H1 (cell line): ENCODE measurements around the gene GMCL2. TPM values are rescaled to one million over a fixed set of nuclear protein-coding genes. Genes with fewer than 3 reads are reported as not detected.

ENCODE experiments used
- CTCF ChIA-PET: fragments of 300-600 bp; sonication (Branson Sonifier 250); formaldehyde crosslinking; loops from one replicate; lab custom pipeline; 2021; ENCODE audit not compliant: partially characterized antibody; lab: Charles Lee
- POLR2A ChIA-PET: fragments of 300-600 bp; sonication (Branson Sonifier 250); formaldehyde crosslinking; loops from one replicate; lab custom pipeline; 2021; ENCODE audit warnings: inconsistent platforms; ENCODE audit not compliant: partially characterized antibody; lab: Charles Lee
- DNase-seq, 2 experiments: peaks; one replicate each; pipeline versions ENCODE4 v3.0.0 to v3.0.0-alpha.2; 2010 to 2022; ENCODE audit warnings: low spot score in 2 of 2, low read depth in 1 of 2, mixed read lengths in 1 of 2
- FAIRE-seq: peaks from 2 replicates; lab custom pipeline; 2011; peaks lifted over from hg19 to GRCh38; lab: Jason Lieb, UNC
- H2AFZ ChIP-seq: 2 replicates; pipeline ENCODE4 v1.8.1; 2012; ENCODE audit warnings: low read length, inconsistent platforms
- H2AK5ac ChIP-seq: 2 replicates; pipeline ENCODE4 v1.6.1; 2013; ENCODE audit warnings: low read depth, low read length
- H2BK120ac ChIP-seq: replicated peaks from 2 replicates; pipeline ENCODE3; 2013; ENCODE audit warnings: low read depth, low read length, inconsistent platforms
- H2BK12ac ChIP-seq: 2 replicates; pipeline ENCODE4 v1.6.1; 2013; ENCODE audit warnings: low read depth, low read length
- H2BK15ac ChIP-seq: 2 replicates; pipeline ENCODE4 v1.6.1; 2013; ENCODE audit warnings: low read length
- H2BK20ac ChIP-seq: 2 replicates; pipeline ENCODE4 v1.6.1; 2013; ENCODE audit warnings: low read length
- H2BK5ac ChIP-seq: 2 replicates; pipeline ENCODE4 v1.6.1; 2013; ENCODE audit warnings: low read depth, low read length
- H3K14ac ChIP-seq: 2 replicates; pipeline ENCODE4 v1.6.1; 2013; ENCODE audit warnings: inconsistent platforms; ENCODE audit not compliant: insufficient read length
- H3K18ac ChIP-seq: 2 replicates; pipeline ENCODE4 v1.6.1; 2013; ENCODE audit warnings: low read length; ENCODE audit errors: extremely low read depth
- H3K23ac ChIP-seq: 2 replicates; pipeline ENCODE4 v1.6.1; 2013; ENCODE audit warnings: inconsistent platforms; ENCODE audit not compliant: insufficient read length
- H3K23me2 ChIP-seq: 2 replicates; pipeline ENCODE4 v1.6.1; 2013; ENCODE audit warnings: low read depth, low read length
- H3K27ac ChIP-seq: 2 replicates; pipeline ENCODE4 v1.6.1; 2011; ENCODE audit warnings: low read depth, low read length, inconsistent platforms
- H3K27me3 ChIP-seq, 4 experiments: replicated peaks in 1 of 4; 1 replicate in 1 of 4; 2 replicates in 3 of 4; pipeline versions ENCODE4 v1.6.1 to v1.8.1; 2011 to 2013; ENCODE audit warnings: low read length in 3 of 4, mild to moderate bottlenecking in 3 of 4, inconsistent platforms in 2 of 4, mixed read lengths in 2 of 4, moderate library complexity in 1 of 4; ENCODE audit not compliant: control insufficient read depth in 3 of 4, insufficient read depth in 3 of 4; ENCODE audit errors: extremely low read depth in 1 of 4
- H3K36me3 ChIP-seq, 4 experiments: 2 replicates each; pipeline versions ENCODE4 v1.6.1 to v1.8.1; 2011 to 2013; ENCODE audit warnings: mild to moderate bottlenecking in 4 of 4, low read length in 3 of 4, moderate library complexity in 2 of 4, control low read depth in 1 of 4, inconsistent platforms in 1 of 4; ENCODE audit not compliant: insufficient read depth in 4 of 4, control insufficient read depth in 2 of 4
- H3K4ac ChIP-seq: replicated peaks from 2 replicates; pipeline ENCODE3; 2013; ENCODE audit warnings: low read length, low read depth, mixed read lengths, inconsistent platforms; ENCODE audit not compliant: insufficient read length
- H3K4me1 ChIP-seq, 4 experiments: replicated peaks in 1 of 4; 1 replicate in 1 of 4; 2 replicates in 3 of 4; pipeline versions ENCODE4 v1.6.1 to v1.8.1; 2011 to 2013; ENCODE audit warnings: low read length in 3 of 4, inconsistent platforms in 2 of 4, mixed read lengths in 1 of 4; ENCODE audit not compliant: insufficient read depth in 4 of 4, control insufficient read depth in 3 of 4
- H3K4me2 ChIP-seq, 2 experiments: 2 replicates each; pipeline versions ENCODE4 v1.6.1 to v1.8.1; 2011 to 2013; ENCODE audit warnings: low read depth in 2 of 2, low read length in 2 of 2, control low read depth in 1 of 2, inconsistent platforms in 1 of 2, mild to moderate bottlenecking in 1 of 2; ENCODE audit not compliant: insufficient read depth in 1 of 2
- H3K4me3 ChIP-seq, 4 experiments: fragments of 200-600, 300-600 bp in 1 of 4; sonication (generic), shearing (Covaris generic), sonication (Bioruptor Twin) in 1 of 4; 2 replicates each; pipeline versions ENCODE4 v1.5.1 to v1.8.1; 2011 to 2016; ENCODE audit warnings: low read length in 4 of 4, low read depth in 3 of 4, control low read depth in 2 of 4, inconsistent platforms in 2 of 4, mild to moderate bottlenecking in 2 of 4, mixed read lengths in 1 of 4, moderate library complexity in 1 of 4; ENCODE audit not compliant: insufficient read depth in 2 of 4; ENCODE audit errors: extremely low read depth in 1 of 4
- H3K56ac ChIP-seq: replicated peaks from 2 replicates; pipeline ENCODE3; 2013; ENCODE audit warnings: low read depth, mild to moderate bottlenecking, mixed read lengths, low read length, inconsistent platforms; ENCODE audit not compliant: insufficient read length
- H3K79me1 ChIP-seq: 2 replicates; pipeline ENCODE4 v1.6.1; 2013; ENCODE audit warnings: low read depth, low read length, control low read depth
- H3K79me2 ChIP-seq, 2 experiments: 2 replicates each; pipeline versions ENCODE4 v1.6.1 to v1.8.1; 2012 to 2013; ENCODE audit warnings: low read length in 2 of 2, mild to moderate bottlenecking in 2 of 2, inconsistent platforms in 1 of 2; ENCODE audit not compliant: insufficient read depth in 2 of 2, control insufficient read depth in 1 of 2
- H3K9ac ChIP-seq, 4 experiments: replicated peaks in 1 of 4; 1 replicate in 1 of 4; 2 replicates in 3 of 4; pipeline versions ENCODE4 v1.6.1 to v1.8.1; 2011 to 2013; ENCODE audit warnings: low read depth in 3 of 4, low read length in 3 of 4, control low read depth in 2 of 4, mild to moderate bottlenecking in 2 of 4, moderate library complexity in 2 of 4, inconsistent platforms in 1 of 4; ENCODE audit errors: extremely low read depth in 1 of 4
- H3K9me3 ChIP-seq, 2 experiments: 2 replicates each; pipeline versions ENCODE4 v1.6.1 to v1.8.1; 2012 to 2013; ENCODE audit warnings: mild to moderate bottlenecking in 2 of 2, moderate library complexity in 2 of 2, control low read depth in 1 of 2, inconsistent platforms in 1 of 2, low read depth in 1 of 2, low read length in 1 of 2, mixed read lengths in 1 of 2; ENCODE audit not compliant: insufficient read depth in 2 of 2
- H4K20me1 ChIP-seq, 2 experiments: replicated peaks in 1 of 2; 2 replicates each; pipeline versions ENCODE3 to v1.8.1; 2011 to 2013; ENCODE audit warnings: inconsistent platforms in 2 of 2, low read length in 2 of 2, mild to moderate bottlenecking in 1 of 2; ENCODE audit not compliant: insufficient read depth in 2 of 2, control insufficient read depth in 1 of 2
- H4K5ac ChIP-seq: 2 replicates; pipeline ENCODE4 v1.6.1; 2013; ENCODE audit warnings: low read length, low read depth, mixed read lengths, inconsistent platforms; ENCODE audit not compliant: insufficient read length
- H4K8ac ChIP-seq: 2 replicates; pipeline ENCODE4 v1.8.0; 2013; ENCODE audit warnings: mild to moderate bottlenecking, moderate library complexity, low read length, inconsistent platforms; ENCODE audit not compliant: insufficient read depth; ENCODE audit errors: extremely low read depth
- H4K91ac ChIP-seq: replicated peaks from 2 replicates; pipeline ENCODE3; 2013; ENCODE audit warnings: low read length, mixed read lengths, inconsistent platforms; ENCODE audit not compliant: insufficient read length
- CBX5 ChIP-seq: fragments of 300-800, 300-1000 bp; sonication (generic); IDR thresholded peaks from 2 replicates; pipeline ENCODE4 v1.7.1; 2016; ENCODE audit warnings: antibody characterized with exemption, low read length, low read depth
- CREB1 ChIP-seq: IDR thresholded peaks from 2 replicates; pipeline ENCODE4 v1.6.1; 2012; ENCODE audit warnings: inconsistent platforms
- GABPA ChIP-seq: IDR thresholded peaks from 2 replicates; pipeline ENCODE4 v1.6.1; 2011; ENCODE audit warnings: mild to moderate bottlenecking, low read length, moderate library complexity, borderline replicate concordance; ENCODE audit not compliant: insufficient read depth
- POLR2A ChIP-seq, 2 experiments: IDR thresholded peaks; 1 replicate in 1 of 2; 2 replicates in 1 of 2; pipeline ENCODE4 v1.6.1; 2011; ENCODE audit warnings: low read depth in 2 of 2, low read length in 2 of 2, mild to moderate bottlenecking in 2 of 2; ENCODE audit errors: control extremely low read depth in 1 of 2
- SIN3A ChIP-seq, 2 experiments: IDR thresholded peaks in 1 of 2; conservative IDR thresholded peaks in 1 of 2; 2 replicates each; pipeline ENCODE4 v1.6.1; 2011 to 2012; ENCODE audit warnings: low read length in 2 of 2, improper control_type of control experiment in 1 of 2, low read depth in 1 of 2, mild to moderate bottlenecking in 1 of 2
- TAF1 ChIP-seq: IDR thresholded peaks from 2 replicates; pipeline ENCODE4 v1.6.1; 2011; ENCODE audit warnings: mild to moderate bottlenecking, low read depth, low read length
- YY1 ChIP-seq: IDR thresholded peaks from 2 replicates; pipeline ENCODE4 v1.6.1; 2011; ENCODE audit warnings: low read depth, mild to moderate bottlenecking, low read length
- WGBS, 2 experiments: shearing (Covaris generic) in 1 of 2; methylation state at CpG; one replicate each; pipeline versions ENCODE4 v1.1.6 to v1.1.7; 2013 to 2015; ENCODE audit warnings: low lambda C conversion rate in 2 of 2, mixed read lengths in 2 of 2, inconsistent platforms in 1 of 2, low coverage in 1 of 2, missing lambda C conversion rate in 1 of 2; ENCODE audit not compliant: insufficient replicate concordance in 2 of 2, insufficient coverage in 1 of 2, insufficient read length in 1 of 2; ENCODE audit errors: extremely low coverage in 1 of 2, missing lambda C conversion rate in 1 of 2; 5-methylcytosine and 5-hydroxymethylcytosine counted together
- polyA plus RNA-seq, 7 experiments: library from polyadenylated mRNA; depleted of rRNA in 3 of 7; stranded (reverse) in 5 of 7; unstranded in 2 of 7; fragments of >200 nt in 5 of 7; fragments of 200-250 nt in 2 of 7; gene quantifications; 1 replicate in 5 of 7; 2 replicates in 1 of 7; 4 replicates in 1 of 7; pipeline versions ENCODE4 v1.2.1 to v1.2.3, GENCODE V29; 2011 to 2013; ENCODE audit warnings: missing spikeins in 2 of 7, mixed read lengths in 2 of 7
- total RNA-seq: library from RNA; stranded (reverse); fragmentation: NEBNext Ultra II Directional; extraction: Animal tissue kit (Norgen Biotek cat#: 25700); gene quantifications from 2 replicates; pipeline ENCODE4 v1.2.1, GENCODE V29; 2021
- TF ChIP-seq, protein P1 (sequence below), 3 experiments: IDR thresholded peaks; 1 replicate in 2 of 3; 2 replicates in 1 of 3; pipeline versions ENCODE4 v1.5.1 to v1.6.1; 2011; ENCODE audit warnings: low read length in 3 of 3, mild to moderate bottlenecking in 3 of 3, inconsistent platforms in 2 of 3, low read depth in 1 of 3, moderate library complexity in 1 of 3; ENCODE audit not compliant: insufficient read depth in 1 of 3; ENCODE audit errors: control extremely low read depth in 1 of 3

GMCL2 gene
- total and polyA plus RNA-seq, 2 of the 8 experiments (the other 6 are each of a cell fraction or from before 2014, with no cell fraction given) = 0.13 TPM; not detected in 1

DNA sequence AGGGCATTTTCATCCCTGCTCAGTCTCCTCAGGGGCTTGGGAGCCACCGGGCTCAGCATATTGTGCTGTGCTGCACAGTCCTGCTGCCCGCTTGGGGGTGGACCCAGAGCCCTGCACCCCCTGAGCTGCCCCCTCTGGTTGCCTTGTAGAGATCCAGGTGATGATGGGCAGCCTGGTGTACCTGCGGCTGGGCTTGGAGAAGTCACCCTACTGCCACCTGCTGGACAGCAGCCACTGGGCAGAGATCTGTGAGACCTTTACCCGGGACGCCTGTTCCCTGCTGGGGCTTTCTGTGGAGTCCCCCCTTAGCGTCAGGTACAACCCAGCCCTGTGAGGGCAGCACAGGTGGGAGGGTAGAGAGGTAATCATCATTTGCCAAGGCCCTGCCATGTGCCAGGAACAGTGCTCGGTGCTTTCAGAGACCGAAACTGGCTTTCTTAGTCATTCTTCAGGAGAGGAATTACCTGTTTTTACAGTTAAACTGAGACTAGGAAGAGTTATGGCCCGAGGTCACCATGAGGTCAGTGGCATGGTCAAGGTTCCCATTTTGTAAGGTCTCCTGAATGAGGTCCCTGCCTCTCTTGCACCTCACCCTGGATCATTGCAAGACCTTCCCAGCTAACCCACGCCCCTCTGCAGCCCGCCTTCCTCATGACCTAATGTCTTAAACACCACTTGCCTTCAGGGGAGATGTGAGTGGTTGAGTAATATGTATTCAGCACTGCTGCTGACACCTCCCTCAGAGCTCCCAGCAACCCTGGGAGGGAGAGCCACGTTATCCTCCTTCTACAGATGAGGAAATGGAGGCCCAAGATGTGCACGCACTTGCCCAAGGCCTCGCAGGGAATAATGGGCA, 41.0 kb downstream of the GMCL2 start:
- no peak overlapping the region for H2BK5ac ChIP-seq
- H3K23me2 ChIP-seq = no peaks in the 10 kb centered on the region
- H3K27ac ChIP-seq = no peak overlapping the region
- no peak overlapping the region for H3K14ac ChIP-seq
- no peak overlapping the region for H2AFZ ChIP-seq
- no peak overlapping the region for H4K8ac ChIP-seq
- peaks cover 0 to 2% (median 0%) of the 10 kb centered on the region in 4 experiments; a peak in 3 of 7 replicates for H3K4me1 ChIP-seq
- H3K56ac ChIP-seq = no peak overlapping the region
- no peak overlapping the region for H2BK12ac ChIP-seq
- ChIA-PET CTCF (interaction anchor here (0.8 to 24.6 kb wide), 17 partner anchors 11 to 161 kb away, joined by 3 to 515 read pairs (median 7); partner anchors contain the start of gene RMND5B), POLR2A (interaction anchor here (0.9 to 40.7 kb wide), 12 partner anchors 11 to 155 kb away, joined by 3 to 1250 read pairs (median 4); partner anchors contain the start of genes N4BP3 and RMND5B)
- no peak overlapping the region for H3K18ac ChIP-seq
- no peaks in the 10 kb centered on the region for H3K9me3 ChIP-seq
- no peak overlapping the region for H2BK120ac ChIP-seq
- H2AK5ac ChIP-seq = no peak overlapping the region
- H3K4me2 ChIP-seq = no peak overlapping the region
- WGBS, 2 experiments = 72% methylated on average over 14 of the region's 14 CpGs; no CpG with 5 or more reads in 1 of the 2 experiments
- no peaks in the 10 kb centered on the region for H3K79me2 ChIP-seq
- no peak overlapping the region for H3K4me3 ChIP-seq
- FAIRE-seq (peak; percentile 82), DNase-seq (peak; percentile 71 to 89)
- peaks cover 47 to 87% (median 72%) of the 10 kb centered on the region in 4 experiments for H3K36me3 ChIP-seq
- no peaks in the 10 kb centered on the region; the same call in 1 of the 2 replicates for H3K79me1 ChIP-seq
- H3K27me3 ChIP-seq = no peaks in the 10 kb centered on the region
- peaks cover 18 to 21% of the 10 kb centered on the region in 2 experiments for H4K20me1 ChIP-seq
- no peak overlapping the region for H2BK20ac ChIP-seq
- H3K9ac ChIP-seq = no peak overlapping the region
- no peak overlapping the region for H3K4ac ChIP-seq
- H3K23ac ChIP-seq = no peak overlapping the region
- H4K91ac ChIP-seq = no peak overlapping the region
- no peak overlapping the region for H4K5ac ChIP-seq
- no peak overlapping the region for H2BK15ac ChIP-seq
- TF ChIP-seq POLR2A (IDR thresholded peaks at IDR 0.05; ENCODE audit: control extremely low read depth in 1 of 2, low read depth in 2 of 2, low read length in 2 of 2) (peak in 1 of 2 experiments; percentile 43; a peak in 1 of 3 replicates), CBX5 (no peak), CREB1 (0 out of 2 replicates have a peak, but pooled peaks have one; percentile 29), TAF1 (no peak), SIN3A (conservative IDR thresholded peaks at IDR 0.05 in 1 of 2, IDR thresholded peaks at IDR 0.05 in 1 of 2; ENCODE audit: low read depth in 1 of 2, low read length in 2 of 2) (peak in 1 of 2 experiments; percentile 79; a peak in 1 of 4 replicates), GABPA (peak; percentile 38; the same call in 1 of the 2 replicates), YY1 (0 out of 2 replicates have a peak, but pooled peaks have one; percentile 34)
- TF ChIP-seq, protein P1, sequence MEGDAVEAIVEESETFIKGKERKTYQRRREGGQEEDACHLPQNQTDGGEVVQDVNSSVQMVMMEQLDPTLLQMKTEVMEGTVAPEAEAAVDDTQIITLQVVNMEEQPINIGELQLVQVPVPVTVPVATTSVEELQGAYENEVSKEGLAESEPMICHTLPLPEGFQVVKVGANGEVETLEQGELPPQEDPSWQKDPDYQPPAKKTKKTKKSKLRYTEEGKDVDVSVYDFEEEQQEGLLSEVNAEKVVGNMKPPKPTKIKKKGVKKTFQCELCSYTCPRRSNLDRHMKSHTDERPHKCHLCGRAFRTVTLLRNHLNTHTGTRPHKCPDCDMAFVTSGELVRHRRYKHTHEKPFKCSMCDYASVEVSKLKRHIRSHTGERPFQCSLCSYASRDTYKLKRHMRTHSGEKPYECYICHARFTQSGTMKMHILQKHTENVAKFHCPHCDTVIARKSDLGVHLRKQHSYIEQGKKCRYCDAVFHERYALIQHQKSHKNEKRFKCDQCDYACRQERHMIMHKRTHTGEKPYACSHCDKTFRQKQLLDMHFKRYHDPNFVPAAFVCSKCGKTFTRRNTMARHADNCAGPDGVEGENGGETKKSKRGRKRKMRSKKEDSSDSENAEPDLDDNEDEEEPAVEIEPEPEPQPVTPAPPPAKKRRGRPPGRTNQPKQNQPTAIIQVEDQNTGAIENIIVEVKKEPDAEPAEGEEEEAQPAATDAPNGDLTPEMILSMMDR (IDR thresholded peaks at IDR 0.05; ENCODE audit: control extremely low read depth in 1 of 3, insufficient read depth in 1 of 3, low read depth in 1 of 3, low read length in 3 of 3) = peak in 2 of 3 experiments; percentile 96 to 97; a peak in 3 of 4 replicates
